Retina (tissue), 1 donor: ENCODE measurements around the gene TIMM17A.
A peak's percentile ranks its signal among the peaks of the same experiment; 100 is the strongest.
"Not testable (repeated sequence)": the region's sequence is repeated elsewhere in the genome, so short reads cannot be mapped to it uniquely, and the experiment has no call there.

Experiments used
- DNase-seq: peaks from one replicate; pipeline ENCODE4 v3.0.0-alpha.2; 2016

The TIMM17A gene

DNA sequence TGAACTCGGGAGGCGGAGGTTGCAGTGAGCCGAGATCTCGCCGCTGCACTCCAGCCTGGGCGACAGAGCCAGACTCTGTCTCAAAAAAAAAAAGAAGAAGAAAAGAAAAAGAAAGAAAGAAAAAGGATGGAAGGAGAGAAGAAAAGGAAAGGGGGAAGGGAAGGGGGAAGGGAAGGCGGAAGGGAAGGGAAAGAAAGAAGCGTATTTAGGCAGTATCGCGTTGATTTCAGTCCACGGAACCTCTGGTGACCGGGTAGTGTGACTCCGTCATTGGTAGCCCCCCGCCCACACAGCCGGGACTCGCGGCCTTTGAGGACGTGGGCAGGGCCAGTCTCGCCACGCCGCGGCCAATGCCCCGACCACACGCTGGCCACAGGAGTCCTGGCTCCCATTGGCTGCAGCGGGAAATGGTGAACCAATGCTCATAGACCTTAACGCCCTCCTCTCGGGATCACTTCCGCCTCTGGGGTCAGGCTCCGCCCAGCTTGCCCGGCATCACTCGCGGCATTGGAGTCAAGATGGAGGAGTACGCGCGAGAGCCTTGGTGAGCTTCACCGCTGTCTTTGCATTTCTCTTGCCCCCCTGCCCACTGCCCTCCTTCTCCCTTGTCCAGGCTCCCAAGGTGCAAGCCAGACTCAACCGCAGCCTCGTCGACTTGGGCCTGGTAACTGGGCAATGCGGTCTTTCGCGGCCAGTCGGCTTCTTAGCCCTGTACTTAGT lies at the start of gene TIMM17A:
Gene TIMM17A (plus strand): TSS at position 495 of the 720 bp plus-strand sequence. CDS start 24 bp downstream, at position 519.
- DNase-seq, result peak; percentile 95

DNA sequence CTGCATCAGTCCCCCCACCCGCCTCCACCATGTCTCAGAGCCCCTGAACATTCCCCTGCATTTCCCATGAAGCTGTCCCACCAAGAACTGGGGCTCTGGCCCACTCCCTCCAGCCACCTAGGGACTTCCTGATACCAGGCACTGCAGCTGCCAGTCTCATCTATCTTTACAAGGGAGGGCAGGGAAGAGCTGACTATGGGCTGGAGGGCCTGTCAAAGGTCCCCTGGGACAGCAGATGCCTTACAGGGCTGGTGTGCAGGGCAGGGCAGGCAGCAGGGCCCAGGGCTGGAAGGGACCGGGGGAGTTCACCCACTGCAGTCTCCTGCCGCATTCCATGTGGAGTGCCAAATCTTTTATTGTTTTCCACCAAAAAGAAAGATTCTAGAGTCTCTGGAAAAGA lies 49.0 kb upstream of the TIMM17A start:
- no peak for DNase-seq

DNA sequence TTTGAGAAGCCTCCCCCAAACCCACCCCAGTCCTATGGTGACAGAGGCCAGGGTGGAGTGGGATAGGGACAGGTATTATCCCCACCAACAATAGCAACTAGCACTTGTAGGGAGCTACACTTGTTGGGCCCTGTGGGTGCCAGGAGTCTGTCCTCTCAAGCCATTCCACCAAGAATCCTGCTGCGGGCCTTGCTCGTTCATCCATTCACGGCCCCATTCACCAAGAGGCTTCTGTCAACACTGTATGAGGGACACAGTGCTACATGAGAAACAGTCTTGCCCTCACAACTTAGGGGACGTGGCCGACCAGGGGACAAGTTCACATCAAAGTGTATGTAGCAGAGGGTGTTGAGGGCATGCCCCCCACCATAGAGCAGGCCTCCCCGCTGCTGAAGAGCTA lies 47.7 kb upstream of the TIMM17A start:
- DNase-seq, result no peak

DNA sequence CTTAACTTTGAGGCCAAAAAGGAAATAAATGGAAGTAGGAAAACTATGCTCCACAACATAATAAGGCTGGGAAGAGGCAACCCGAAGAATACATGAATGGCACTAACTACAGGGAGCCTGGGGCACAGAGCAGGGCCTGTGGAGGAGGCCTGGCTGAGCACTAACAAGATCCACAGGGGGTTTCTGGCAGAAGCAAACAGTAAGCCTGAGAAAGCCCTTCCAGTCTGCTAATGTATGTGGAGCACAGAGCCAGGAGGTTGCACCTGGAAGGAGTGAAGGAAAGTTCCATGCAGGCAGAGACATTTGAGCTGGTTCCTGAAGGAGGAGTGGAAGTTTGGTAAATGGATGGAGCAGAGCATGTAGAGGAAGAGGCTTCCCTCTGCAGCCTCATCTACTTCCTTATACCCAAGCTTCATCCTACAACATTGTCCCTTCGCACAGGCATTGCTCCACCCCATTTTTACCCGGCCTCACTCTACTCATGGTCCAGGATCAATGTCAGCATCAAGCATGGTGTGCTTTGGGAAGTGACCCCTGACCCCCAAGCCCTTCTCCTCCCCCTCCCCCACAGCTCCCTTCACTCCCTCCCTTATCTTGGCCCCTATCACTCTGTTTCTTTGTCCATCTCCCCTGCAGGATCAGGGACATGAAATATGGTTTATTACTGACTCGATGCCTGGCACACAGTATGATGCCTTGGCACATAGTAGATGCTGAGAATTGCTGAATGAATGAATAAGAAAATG lies 43.3 kb upstream of the TIMM17A start:
- DNase-seq, result no peak

DNA sequence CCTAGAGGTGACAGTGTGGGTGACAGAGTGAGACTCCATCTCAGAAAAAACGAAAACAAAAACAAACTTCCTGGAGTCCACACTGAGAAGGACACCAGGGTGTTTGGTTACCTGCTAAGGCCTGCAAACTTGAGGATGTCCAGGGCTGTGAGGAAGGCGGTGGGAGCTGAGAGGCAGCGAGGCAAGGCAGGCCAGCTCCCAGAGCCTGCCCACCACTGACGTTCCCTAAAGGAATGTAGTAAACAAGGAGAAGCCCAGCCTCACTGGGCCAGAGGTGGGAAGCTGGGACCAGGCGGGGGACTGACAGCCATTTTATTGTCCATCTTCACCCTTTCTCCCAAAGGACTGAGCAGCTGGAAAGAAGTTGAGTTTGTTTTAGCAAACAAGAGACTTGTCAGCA lies 42.5 kb upstream of the TIMM17A start:
- DNase-seq, result no peak

DNA sequence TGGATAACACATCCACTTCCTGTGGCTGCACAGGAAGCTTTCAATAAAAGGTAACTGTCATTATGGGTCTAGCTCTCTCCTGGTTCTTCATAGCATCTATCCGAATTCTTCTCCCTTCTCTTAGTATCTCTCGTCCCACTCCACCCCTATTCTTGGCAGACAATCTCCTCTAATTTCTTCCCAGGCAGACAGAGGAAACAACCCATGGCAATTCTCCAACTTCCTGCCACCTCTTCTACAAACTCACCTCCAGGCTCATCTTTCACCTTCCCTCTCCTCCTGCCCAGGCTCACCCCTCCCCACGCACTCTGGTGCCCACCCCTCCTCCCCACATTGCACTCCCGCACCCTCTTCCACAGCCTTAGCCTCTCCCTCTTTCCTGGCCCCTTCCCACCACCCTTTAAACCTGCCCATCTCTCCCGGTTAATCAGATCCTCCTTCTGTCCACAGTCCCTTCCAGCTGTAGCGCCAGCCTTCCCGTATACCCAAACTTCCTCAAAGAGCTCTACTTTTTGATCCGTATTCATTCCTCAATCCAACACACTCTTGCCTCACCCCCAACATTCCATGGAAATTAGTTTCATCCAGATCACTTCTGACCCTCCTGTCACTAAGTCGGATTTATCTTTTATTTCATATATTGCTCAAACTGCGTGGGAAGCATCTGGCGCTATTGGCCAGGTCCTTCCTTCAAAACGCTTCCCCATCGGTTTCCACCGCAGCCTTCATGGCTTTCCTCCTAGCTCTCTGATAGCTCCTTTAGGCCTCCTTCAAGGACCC lies 40.7 kb upstream of the TIMM17A start:
- DNase-seq, result no peak

DNA sequence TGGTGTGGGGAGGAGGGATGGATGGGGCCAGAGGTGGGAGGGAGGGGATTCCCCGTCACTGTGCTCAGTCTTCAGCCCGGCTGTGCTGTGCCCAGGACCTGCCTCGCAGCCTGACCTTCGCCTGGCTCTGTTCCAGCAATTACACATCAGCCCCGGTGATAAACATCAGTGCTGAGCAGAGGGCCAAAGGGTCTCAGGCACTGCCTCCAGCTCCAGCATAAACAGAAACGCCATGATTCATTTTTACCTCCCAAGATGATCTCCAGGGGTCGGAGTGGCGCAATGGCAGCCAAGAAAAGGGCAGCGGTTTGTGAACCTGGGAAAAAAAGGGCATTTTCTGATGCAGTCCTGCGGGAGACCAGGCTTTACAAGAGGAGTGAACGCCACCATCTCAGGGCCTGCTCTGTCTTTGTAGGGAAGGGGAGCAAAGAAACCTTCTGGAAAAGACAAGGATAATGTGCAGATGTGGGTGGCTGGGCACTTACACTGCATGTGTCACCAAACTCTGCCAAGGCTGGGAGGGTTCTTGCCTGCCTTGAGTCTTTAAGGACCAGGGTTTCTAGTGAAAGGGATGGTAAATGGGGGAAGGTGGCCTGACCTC lies 38.6 kb upstream of the TIMM17A start:
- peak; percentile 51 for DNase-seq

DNA sequence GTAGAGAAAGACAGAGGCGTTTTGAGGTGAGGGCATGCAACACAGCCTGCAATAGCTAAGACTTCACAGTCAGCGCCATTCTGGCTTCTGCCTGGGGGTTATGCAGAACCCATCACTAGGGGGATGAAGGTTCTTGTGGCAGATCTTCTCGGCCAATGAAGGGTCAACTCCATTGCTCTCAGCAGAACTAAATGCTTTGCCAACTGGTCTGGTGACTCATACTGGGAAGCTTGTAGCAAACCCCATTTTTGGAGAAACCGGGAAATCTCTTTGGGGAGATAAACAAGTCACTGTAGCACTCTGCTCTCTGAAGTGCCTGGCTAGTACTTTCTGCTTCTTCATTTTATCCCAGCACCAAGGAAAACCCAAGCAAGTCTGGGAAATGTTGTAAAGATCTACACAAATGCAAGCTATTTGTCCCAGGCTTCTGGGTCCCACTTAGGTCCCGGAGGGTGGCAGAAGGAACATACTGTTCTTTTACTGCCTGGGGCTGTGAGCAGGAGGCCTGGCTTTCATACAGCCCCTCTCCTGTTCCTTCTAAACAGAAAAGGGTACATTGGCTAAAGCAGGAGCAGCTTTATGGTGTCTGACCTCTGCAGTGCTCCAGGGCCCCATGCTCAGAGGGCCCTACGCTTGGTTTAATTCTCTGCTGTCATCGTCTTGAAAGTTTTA lies 37.8 kb upstream of the TIMM17A start:
- DNase-seq, result no peak

DNA sequence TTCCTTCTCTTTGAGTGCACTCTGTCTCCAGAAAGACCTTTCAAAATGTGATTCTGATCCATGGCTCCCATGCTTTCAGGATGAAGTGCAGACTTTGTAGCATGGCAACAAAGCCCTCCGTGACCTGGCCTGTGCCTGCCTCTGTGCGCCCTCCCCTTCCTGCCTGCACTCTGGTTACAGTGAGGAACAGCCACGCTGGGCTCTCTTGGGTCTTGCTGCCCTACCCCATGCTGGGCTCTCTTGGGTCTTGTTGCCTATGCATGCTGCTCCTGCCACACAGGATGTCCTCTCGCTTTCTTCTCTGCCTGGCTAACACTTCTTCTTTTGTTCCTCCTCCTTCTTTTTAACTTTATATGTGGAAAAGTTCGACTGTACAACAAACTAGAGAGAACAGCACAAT lies 37.0 kb upstream of the TIMM17A start:
- DNase-seq, result no peak

DNA sequence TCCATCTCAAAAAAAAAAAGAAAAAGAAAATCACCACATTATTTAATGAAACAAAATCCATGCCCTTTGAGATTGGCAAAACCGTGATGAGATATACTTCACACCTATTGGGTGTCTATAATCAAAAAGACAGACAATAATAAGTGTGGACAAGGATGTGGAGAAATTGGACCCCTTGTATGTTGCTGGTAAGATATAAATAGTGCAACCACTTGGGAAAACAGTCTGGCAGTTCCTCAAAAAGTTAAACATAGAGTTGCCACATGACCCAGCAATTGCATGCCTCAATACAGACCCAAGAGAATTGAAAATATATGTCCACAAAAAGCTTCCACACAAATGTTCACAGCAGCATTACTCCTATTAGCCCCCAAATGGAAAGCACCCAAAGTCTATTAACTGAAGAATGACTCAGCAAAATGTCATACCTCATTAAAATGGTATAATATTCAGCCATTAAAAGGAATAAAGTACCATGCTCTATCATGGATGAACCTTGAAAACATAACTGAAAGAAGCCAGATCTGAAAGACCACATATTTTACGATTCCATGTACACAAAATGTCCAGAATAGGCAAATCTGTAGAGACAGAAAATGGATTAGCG lies 33.2 kb upstream of the TIMM17A start:
- no peak for DNase-seq

DNA sequence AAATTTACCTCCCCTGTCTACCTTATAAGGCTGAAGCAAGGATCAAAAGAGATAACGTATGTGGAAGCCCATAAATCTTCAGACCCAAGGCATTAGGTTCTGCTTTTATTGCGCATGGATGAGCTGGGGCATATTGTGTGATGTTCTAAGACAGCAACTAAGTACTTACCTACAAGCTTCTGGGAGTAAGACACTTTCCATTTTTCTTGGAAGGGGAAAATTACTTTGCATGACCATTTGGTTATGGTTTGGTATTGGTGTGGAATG lies 30.1 kb upstream of the TIMM17A start:
- DNase-seq, result no peak

DNA sequence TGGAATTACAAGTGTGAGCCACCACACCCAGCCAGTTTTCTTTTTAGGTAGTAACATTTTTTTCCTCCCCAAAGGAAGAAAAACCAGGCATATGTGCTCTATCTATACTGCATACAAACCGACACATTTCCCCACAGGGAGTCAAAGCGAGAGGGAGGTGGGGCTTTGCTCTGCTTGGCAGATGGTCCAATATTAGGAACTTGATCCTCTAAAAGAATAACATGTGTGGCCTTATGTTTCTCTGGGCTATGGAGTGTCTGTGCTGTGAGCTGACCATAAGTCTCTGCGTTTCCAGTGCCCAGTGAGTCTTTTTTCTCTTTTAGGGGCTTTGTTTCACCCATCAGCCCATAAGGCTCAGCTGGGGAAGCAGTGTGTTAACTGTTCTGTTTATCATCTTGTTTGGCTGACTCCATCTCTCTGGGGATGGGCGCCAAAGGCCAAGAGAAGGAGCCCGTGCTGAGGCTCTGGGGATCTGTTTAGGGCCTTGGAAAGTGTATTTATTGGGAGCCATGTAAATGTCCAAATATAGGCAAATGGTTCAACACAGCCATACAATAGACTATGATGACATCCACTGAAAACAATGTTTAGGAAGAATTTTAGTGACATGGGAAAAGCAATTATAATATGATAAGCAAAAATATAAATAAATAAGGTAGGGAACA lies 29.2 kb upstream of the TIMM17A start:
- DNase-seq, result no peak

DNA sequence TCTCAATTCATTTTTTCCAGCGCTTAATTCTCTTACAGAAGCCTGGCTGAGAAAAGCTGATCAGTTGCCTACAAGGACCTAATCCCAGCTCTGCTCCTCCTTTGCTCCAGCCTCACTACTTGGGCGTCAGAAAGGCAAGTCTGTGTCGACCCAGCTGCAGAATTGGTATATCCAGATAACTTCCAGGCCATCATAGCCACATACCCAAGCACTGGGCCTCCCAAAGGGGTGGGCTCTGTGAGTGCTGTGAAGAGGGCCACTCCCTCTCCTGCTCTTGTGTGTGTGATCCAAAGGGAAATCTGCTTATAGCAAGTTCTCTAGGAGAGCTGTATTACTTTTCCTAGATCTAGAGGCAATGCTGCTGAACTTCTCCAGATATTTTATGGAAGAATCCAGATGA lies 27.0 kb upstream of the TIMM17A start:
- no peak for DNase-seq

DNA sequence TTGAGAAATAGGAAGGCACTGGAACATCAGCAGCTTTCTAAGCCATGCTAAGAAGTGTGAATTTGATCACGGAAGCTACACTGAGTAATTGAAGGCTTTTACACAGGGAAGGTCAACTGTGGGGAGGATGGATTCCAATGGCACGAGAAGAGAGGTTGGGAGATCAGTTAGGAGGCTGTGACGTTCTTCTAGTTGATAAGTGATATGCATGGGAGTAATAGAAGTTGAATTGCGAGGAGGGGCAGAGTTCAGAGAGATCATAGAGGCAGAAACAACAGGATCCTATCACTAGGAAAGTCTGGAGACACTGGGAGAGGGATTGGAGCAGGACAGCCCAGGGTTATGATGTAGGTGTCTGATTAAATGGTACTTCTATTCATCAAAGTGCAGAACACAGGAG lies 25.2 kb upstream of the TIMM17A start:
- no peak for DNase-seq

DNA sequence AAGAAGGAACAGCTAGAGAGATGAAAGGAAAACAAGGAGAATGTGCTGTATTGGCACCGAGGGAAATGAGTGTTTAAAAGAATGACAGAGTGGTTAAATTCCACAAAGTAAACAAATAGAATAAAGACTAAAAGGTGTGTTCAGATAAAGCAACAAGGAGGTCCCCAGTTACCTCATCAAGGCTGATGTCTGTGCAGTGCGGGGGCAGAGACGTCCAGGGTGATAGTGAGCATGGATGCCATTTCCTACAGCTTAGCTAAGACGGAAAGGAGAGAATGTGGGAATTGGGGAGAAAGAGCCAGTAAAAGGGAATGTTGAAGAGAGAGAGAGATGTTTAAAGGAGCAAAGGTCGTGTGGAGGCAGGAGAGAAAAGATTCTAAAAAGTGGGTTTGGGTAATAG lies 24.5 kb upstream of the TIMM17A start:
- no peak for DNase-seq

DNA sequence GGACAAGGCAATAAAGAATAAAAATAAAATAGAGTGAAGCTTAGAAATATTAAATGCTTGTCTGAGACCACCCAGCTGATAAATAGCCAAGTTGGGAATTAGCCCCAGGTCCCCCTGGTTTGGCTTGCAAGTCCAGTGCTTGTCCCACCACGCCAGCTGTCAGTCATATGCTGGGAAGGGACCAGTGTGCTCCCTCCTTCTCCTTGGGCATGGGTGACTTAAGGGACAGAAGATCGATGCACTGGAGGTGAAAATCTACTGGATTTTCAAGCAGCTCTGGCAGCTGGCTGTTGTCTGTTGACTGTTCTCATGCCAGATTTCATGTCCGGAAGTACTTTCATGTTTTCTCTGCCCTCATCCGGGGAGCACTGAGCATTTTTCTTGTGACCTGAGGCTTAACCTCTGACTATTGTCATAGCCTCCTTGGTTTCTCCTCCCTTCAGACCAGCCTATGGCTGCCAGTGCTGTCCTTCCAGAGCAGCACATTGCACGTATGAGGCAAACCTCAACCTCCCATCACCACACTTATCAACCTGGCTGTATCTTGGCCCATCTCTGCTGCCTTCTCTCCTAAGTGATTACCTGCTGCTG lies 21.4 kb upstream of the TIMM17A start:
- no peak for DNase-seq

DNA sequence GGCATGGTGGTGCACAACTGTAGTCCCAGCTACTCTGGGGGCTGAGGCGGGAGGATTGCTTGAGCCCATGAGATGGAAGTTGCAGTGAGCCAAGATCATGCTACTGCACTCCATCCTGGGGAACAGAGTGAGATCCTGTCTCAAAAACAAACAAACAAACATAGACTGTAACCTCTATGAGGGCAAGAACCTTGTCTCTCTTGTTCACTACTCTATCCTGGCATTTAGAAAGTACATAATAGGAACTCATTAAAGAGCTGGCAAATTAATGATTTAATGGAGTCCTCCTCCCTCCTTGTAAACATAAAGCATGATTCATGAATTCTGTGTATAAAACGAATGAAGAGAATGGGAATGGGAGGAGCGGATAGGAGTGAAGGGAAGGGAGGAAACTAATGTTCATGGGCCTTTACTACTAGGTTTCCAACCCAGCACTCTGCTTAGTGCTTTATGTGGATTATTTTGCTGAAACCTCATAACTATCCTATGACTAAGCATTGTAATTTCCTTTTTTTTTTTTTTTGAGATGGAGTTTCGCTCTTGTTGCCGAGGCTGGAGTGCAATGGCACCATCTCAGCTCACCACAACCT lies 17.6 kb upstream of the TIMM17A start:
- no peak for DNase-seq

DNA sequence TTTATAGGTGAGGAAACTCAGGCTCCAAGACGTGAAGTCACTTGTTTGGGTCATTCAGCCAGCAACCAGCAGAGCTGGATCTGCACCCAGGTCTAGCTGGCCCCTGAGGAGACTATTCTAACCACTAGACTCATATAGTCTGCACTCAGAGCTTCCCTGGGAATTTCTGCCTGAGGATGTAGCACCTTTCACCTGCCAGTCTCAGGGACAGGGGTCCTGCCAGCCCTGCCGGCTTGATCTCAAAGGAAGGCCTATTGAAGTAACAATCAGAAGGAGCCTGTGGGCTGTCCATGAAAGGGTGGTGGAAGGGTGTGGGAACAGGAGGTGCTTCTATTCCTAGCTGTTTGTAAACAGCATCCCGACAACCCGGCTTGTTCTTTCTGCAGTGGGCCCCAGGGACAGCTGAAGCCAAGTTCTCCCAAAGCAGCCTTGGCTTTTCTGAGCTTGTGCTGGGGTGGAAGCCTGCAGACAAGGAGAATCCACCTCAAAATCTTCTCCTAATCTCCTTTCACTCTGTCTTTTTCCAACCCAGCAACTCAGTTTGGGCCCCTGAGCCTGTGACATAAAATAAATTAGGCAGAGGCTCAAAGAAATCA lies 16.8 kb upstream of the TIMM17A start:
- no peak for DNase-seq

DNA sequence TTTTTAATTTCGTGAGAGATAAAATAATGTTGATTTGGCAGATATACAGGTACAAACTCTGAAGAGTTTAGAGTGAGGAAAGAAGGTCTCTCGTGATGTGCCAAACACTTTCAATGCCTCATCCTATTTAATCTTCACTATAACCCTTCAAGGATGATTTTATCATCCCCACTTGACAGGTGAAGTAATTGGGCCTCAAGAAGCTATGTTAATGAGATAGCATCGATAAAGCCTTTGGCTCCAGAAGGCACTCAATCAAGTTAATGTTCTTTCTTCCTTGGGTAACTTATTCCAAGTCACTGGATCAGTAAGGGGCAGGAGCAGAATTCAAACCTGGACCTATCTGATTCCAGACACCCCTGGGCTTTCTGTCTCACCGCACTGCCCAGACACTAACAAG lies 16.2 kb upstream of the TIMM17A start:
- DNase-seq, result no peak

DNA sequence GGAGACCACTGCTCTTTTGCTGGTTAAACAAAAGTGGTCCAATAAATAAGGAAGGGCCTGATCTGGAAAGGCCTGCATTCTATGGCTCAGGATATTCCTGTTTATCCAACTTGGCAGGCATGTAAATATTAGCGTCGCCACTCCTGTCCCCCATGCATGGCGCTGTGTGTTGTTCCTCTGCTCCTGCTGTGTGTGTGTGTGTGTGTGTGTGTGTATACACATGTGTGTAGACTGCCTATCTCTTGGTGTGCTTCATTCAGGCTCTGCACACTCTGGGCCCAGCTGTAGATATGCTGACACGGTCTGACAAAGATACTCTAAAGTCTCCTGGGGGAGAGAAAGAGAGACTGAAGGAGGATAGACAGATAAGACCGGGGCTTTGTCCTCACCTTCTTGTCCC lies 15.7 kb upstream of the TIMM17A start:
- peak; percentile 38 for DNase-seq

DNA sequence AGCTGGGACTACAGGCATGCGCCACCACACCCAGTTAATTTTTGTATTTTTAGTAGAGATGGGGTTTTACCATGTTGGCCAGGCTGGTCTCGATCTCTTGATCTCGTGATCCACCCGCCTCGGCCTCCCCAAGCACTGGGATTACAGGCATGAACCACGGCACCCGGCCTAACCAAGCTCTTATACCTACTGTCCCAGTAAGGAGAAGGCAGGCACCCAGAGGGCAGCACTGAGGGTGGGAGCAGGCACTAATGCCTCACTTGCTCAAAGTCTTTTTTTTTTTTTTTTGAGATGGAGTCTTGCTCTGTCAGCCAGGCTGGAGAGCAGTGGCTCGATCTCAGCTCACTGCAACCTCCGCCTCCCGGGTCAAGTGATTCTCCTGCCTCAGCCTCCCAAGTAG lies 15.0 kb upstream of the TIMM17A start:
- not testable (repeated sequence) for DNase-seq
